GM19043 (cell line): ENCODE results near the gene ARID3A.
"Not testable (repeated sequence)": the region's sequence is repeated elsewhere in the genome, so short reads cannot be mapped to it uniquely, and the experiment has no call there.

Source experiments
- ATAC-seq: cut with Tn5 transposase; IDR thresholded peaks from one replicate; pipeline ENCODE4 v1.9.1; 2021; ENCODE audit warnings: low read depth; ENCODE audit not compliant: unreplicated experiment

Gene ARID3A

GRCh38 chr19:957578-957977 lies 31.7 kb downstream of the ARID3A start:
- ATAC-seq, result not testable (repeated sequence)

- ATAC-seq, result no peak
Observed at GRCh38 chr19:958967-959855, 33.4 kb downstream of the ARID3A start.

- ATAC-seq, result no peak
Observed at GRCh38 chr19:960020-960419, 34.2 kb downstream of the ARID3A start.

GRCh38 chr19:960601-960938 lies 34.7 kb downstream of the ARID3A start:
- ATAC-seq, result no peak

- ATAC-seq, result no peak
Observed at GRCh38 chr19:961866-962620, 36.2 kb downstream of the ARID3A start.

GRCh38 chr19:962683-963400 lies 37.0 kb downstream of the ARID3A start:
- no peak for ATAC-seq

DNA sequence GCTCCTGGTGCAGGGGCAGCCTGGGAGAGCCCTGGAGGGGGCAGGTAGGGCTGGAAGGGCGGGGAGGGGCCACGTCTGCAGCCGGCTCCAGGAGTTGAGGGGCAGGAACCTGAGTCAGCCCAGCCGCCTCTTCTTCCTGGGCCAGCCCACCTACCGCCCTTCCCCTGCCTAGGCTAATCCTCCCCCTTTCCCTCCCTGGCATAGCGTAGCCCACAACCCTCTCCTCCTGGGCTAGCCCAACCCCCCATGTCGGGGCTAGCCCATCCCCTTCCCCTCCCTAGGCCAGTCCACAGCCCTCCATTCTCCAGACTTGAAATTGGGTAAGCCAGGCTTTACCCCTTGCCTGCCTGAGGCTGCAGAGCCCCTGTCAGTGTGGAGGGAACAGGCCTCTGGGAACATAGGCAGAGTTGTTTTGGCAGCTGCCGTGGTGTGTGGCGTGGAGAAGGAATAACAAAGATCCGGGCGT lies 37.7 kb downstream of the ARID3A start:
- no peak for ATAC-seq

DNA sequence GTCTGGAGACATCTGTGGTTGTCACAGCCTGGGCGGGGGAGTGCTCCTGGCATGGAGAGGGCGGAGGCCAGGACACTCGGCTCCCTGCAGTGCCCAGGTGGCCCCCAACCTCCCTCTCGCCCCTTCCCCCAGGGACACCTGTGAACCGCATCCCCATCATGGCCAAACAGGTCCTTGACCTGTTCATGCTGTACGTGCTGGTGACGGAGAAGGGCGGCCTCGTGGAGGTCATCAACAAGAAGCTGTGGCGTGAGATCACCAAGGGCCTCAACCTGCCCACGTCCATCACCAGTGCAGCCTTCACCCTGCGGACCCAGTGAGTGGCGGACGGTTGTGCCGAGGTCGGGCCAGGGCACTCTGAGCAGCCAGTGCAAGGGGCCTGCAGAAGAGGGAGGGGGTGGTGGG lies 38.3 kb downstream of the ARID3A start:
- no peak for ATAC-seq

DNA sequence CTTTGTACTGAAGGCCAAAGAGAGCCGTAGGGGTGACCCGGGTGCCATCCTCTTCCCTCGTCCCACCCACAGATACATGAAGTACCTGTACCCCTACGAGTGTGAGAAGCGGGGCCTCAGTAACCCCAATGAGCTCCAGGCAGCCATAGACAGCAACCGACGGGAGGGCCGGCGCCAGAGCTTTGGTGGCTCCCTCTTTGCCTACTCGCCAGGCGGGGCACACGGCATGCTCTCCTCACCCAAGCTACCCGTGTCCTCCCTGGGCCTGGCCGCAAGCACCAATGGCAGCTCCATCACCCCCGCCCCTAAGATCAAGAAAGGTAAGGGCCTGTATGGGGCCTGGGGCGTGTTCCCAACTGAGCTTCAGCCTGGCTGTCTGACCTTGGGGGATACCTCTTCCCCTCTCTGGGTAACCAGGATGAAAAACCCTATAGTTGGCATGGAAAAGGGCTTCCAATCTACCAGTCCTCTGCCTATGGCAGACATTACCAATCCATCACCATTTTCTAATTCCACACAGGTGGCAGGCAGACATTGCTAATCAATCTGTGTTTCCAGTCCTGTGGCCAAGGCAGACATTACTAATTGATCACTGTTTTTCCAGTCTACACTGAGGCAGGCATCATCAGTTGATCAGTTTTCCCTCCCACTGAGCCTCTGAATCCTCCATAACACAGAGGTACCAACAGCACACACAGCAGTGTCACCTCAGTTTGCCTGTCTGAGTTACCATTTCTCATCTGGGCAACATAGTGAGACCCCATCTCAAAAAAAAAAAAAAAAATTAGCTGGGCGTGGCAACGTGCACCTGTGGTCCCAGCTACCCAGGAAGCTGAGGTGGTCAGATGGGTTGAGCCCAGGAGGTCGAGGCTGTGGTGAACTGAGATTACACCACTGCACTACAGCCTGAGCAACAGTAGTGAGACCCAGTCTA lies 39.2 kb downstream of the ARID3A start:
- ATAC-seq, result no peak

- no peak for ATAC-seq
Observed at GRCh38 chr19:966485-967088, 40.8 kb downstream of the ARID3A start.

DNA sequence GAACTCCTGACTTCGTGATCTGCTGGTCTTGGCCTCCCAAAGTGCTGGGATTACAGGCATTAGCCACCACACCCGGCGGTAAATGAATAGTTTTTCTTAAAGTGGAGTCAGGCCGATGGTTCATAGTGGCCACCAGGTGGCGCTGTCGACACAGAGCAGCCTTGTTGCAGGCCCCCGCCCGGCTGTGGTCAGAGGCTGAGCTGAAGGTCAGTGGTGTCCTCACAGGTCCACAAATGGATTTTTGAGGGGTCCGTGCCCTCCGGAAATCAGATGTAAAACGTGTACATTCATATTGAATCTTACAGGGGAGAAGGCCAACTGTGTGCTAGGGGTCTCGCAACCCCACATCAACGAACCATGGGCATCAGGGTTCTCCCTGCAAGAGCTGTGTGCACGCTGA lies 44.9 kb downstream of the ARID3A start:
- no peak for ATAC-seq

GRCh38 chr19:971795-972194 lies 46.0 kb downstream of the ARID3A start:
- ATAC-seq, result no peak

DNA sequence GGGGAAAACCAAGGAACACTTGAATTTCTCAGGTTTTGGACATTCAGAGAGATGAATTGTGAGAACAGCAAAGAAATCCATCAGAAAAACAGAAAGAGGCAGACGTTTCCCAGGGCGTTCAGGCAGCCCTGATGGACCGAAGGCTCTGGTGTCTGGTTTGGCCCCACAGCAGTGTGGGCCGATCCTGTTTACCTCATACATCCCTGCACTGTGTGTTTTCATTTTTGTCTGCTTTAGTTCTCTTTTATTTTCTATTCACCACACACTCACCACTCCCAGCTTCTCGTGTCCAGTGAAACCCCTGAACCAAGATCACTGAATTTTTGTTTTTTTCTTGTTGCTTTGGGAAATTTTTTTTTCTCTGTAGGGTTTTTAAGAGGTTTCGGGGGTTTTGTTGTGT lies 46.4 kb downstream of the ARID3A start:
- no peak for ATAC-seq

DNA sequence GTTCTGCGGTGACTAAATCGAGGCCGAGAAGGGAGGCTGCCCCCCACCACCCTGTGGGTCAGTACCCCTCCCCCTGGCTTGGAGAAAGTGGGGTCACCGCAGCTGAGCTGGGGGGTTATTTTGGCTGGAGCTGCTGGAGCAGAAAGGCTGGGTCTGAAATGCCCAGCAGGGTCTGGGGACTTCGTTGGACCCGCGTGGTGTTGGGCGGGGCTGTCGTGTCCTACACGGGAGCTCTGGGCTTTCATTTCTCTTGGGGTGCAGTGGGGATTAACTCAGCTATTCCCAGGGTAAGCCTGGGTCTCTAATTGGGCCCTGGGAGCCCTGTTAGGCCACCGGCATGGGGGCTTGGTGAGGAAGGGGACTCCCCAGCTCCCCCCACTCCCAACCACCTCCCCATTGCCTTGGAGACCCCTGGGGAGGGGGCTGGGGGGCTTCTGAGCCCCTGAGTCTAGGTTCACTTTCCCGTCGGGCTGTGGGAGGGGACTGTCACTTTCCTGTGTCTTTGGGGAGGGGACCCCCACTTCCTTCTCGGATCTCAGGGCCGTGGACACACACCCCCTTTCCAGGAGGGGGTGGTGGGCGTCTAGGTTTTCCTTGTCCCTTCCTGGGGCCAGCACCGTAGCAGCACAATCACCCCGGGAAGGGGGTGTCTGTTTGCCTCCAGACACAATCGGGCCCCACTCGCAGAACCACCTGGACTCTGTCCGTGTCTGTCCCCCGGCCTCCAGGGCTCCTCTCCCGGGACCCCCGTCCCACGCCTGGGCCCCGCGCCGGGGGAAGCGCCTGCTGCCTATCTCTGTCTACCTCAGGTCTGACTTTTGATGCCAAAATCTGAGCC lies 48.1 kb downstream of the ARID3A start:
- ATAC-seq, result no peak

DNA sequence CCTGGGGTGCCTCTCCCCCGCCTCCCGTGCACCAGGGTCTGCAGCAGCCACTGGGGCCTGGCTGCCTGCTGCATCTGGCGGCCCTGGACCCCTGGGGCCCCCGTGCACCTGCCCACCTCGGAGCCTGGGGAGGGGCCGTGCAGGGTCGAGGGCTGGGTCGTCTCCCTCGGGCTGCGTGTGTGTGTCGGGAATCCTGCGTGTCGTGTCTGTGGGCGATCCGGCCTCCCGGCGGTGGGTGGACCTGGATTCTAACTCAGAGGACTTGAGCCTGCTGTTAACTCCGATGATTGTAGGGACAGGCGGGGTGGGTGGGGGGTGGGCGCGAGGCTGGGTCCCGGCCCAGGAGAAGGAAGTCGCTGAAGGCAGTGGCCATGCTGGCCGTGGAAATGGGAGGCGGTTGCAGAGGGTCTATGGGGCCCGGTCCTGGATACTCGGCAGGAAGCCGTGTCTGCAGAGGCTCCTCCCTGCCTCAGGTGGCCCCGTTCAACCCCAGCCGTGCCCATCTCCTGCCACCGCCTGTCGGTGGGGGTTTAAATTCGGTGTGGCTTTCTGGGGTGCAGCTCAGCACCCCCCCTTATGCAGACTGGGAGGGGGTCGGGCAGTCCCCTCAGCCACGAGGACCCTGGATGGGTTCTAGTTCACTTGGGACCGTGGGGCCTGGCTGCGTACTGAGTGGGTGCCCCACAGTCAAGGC lies 48.9 kb downstream of the ARID3A start:
- ATAC-seq, result no peak

GRCh38 chr19:976476-976875 lies 50.6 kb downstream of the ARID3A start:
- no peak for ATAC-seq

DNA sequence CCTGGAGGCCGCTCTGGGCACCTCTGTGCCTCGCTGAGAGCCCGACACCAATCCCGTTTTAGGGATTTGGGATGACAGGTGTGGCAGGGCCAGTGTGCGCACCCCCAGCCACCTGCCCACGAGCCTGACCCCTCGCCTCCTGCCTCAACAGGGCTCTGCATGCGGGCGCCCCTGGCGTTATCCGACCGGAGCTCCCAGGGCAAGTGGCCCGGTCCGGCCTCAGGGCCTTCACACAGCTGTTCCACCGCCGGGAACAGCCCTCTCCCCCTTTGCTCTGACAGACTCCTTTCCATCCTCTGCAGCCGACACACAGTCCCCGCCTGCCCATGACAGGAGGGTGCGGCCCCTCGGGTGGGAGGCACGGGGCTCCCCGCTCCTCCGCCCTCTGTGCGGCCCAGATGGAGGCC lies 51.2 kb downstream of the ARID3A start:
- no peak for ATAC-seq

DNA sequence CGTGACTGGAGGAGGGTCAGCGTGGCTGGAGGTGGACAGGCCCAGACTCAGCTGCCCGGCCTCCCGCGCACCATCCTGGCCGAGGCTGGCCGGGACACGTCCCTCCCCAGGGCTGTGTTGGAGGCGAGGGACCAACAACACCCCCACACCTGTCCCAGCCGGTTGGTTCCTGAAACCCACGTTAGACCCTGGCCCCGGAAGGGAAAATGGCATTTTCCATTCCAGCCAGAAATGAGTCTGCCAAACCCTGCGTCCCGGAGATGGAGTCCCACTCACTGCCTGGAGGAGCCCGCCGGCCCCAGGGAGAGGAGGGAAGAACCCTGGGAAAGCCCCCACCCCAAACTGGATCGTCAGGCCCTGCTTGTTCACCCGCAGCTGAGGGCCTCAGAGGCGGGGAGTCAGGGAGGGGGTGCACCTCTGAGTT lies 53.5 kb downstream of the ARID3A start:
- ATAC-seq, result no peak
